Uterus (tissue), 4 donors: Measurements from ENCODE around the gene TTC34. TPM values are rescaled to one million over a fixed set of nuclear protein-coding genes. Genes with fewer than 3 reads are reported as not detected.

Source experiments
- DNase-seq, 2 donors: peaks; one replicate each; pipeline ENCODE4 v3.0.0-alpha.2; 2019 to 2020
- H3K27ac ChIP-seq, 2 donors: fragments of 200-600 bp; sonication (generic); 1 replicate in 1 of 2; 2 replicates in 1 of 2; pipeline ENCODE4 v1.5.1; 2016 to 2018
- H3K27me3 ChIP-seq, 2 donors: fragments of 200-600 bp; sonication (generic); one replicate each; pipeline ENCODE4 v1.5.1; 2018 to 2019; ENCODE audit warnings: control low read depth in 1 of 2
- H3K36me3 ChIP-seq, 2 donors: fragments of 200-600 bp; sonication (generic); one replicate each; pipeline ENCODE4 v1.5.1; 2019; ENCODE audit warnings: control low read depth in 1 of 2
- H3K4me1 ChIP-seq, 2 donors: fragments of 200-600 bp; sonication (generic); one replicate each; pipeline ENCODE4 v1.5.1; 2018 to 2019; ENCODE audit warnings: control low read depth in 1 of 2
- H3K4me3 ChIP-seq, 2 donors: fragments of 200-600 bp; sonication (generic); 1 replicate in 1 of 2; 2 replicates in 1 of 2; pipeline ENCODE4 v1.5.1; 2018 to 2019; ENCODE audit warnings: mild to moderate bottlenecking in 1 of 2
- H3K9me3 ChIP-seq, 2 donors: fragments of 200-600 bp; sonication (generic); one replicate each; pipeline ENCODE4 v1.5.1; 2019; ENCODE audit warnings: control low read depth in 1 of 2
- POLR2A ChIP-seq, 2 donors: fragments of 450-650 bp; IDR thresholded peaks; one replicate each; pipeline ENCODE4 v1.6.1; 2016; ENCODE audit warnings: antibody characterized with exemption in 2 of 2, mild to moderate bottlenecking in 1 of 2, moderate library complexity in 1 of 2
- intact Hi-C: fragments of 100-400 bp; cut with DNase I; formaldehyde crosslinking; loops from one replicate; pipeline ENCODE4 v1.15.1; 2023; ENCODE audit warnings: low total_unique reads
- total RNA-seq, 4 donors: library from RNA; depleted of rRNA in 3 of 4; stranded (reverse); fragments of >200 nt in 3 of 4; gene quantifications; one replicate each; pipeline versions ENCODE4 v1.1.0 to v1.2.4, GENCODE V29; 2014 to 2023
- TF ChIP-seq, protein P1 (sequence below), 4 experiments: fragments of 200-600 bp in 2 of 4; fragments of 450-650 bp in 2 of 4; sonication (generic) in 2 of 4; IDR thresholded peaks; one replicate each; pipeline ENCODE4 v1.5.1; 2016 to 2019; ENCODE audit warnings: antibody characterized with exemption in 4 of 4, mild to moderate bottlenecking in 2 of 4, moderate library complexity in 1 of 4
- donor health status: DM: yes; HTN: yes; CAD: no.

The TTC34 gene
- total RNA-seq, 4 donors from 2014 or later: 0.29 to 2.9 (median 0.43) TPM

DNA sequence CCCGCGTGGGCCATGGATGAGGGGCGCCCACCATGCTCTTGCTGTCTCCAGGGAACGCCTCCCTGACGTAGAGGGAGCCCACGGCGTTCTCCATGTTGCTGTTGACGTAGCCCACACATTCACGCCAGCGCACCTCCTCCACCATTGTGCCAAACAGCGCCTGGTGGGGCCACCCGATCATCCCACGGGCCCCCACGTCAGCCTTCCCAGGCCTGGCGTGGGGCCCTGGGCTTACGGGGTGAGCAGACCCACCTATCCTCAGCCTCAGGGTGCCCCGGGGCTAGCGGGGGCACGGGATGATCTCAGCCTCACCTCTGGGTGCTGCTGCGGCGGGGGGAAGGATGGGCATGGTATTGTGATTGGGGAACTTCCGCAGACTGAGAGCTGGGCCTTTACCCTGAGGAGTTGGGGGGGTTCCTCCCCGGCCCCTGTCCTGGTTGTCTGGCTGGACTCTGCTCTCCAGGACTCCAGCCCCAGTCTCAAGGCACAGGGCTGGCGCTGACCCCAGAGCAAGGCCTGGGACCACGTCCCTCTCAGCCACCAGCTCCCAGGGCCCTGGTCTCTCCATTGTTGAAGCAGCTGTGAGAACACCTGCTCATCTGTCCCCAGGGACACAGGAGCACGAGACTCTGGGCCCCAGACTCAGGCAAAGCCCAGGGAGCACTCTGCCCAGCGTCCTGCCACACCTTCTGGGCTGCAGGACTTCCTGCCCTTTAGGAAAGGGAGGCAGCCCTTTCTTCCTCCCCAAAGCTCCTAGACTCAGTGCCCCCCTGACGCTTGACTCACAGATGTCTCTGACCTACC, 204.8 kb downstream of the TTC34 start:
- H3K9me3 ChIP-seq: peaks cover 0 to 4% of the 10 kb centered on the region in 2 donors
- intact Hi-C loops: no loop called here
- TF ChIP-seq POLR2A (IDR thresholded peaks at IDR 0.05): no peak
- TF ChIP-seq, protein P1, sequence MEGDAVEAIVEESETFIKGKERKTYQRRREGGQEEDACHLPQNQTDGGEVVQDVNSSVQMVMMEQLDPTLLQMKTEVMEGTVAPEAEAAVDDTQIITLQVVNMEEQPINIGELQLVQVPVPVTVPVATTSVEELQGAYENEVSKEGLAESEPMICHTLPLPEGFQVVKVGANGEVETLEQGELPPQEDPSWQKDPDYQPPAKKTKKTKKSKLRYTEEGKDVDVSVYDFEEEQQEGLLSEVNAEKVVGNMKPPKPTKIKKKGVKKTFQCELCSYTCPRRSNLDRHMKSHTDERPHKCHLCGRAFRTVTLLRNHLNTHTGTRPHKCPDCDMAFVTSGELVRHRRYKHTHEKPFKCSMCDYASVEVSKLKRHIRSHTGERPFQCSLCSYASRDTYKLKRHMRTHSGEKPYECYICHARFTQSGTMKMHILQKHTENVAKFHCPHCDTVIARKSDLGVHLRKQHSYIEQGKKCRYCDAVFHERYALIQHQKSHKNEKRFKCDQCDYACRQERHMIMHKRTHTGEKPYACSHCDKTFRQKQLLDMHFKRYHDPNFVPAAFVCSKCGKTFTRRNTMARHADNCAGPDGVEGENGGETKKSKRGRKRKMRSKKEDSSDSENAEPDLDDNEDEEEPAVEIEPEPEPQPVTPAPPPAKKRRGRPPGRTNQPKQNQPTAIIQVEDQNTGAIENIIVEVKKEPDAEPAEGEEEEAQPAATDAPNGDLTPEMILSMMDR (IDR thresholded peaks at IDR 0.05): no peak
- DNase-seq: no peak
- no peaks in the 10 kb centered on the region for H3K27me3 ChIP-seq
- no peak overlapping the region for H3K4me3 ChIP-seq
- H3K36me3 ChIP-seq: no peaks in the 10 kb centered on the region
- no peak overlapping the region for H3K27ac ChIP-seq
- H3K4me1 ChIP-seq: no peaks in the 10 kb centered on the region

DNA sequence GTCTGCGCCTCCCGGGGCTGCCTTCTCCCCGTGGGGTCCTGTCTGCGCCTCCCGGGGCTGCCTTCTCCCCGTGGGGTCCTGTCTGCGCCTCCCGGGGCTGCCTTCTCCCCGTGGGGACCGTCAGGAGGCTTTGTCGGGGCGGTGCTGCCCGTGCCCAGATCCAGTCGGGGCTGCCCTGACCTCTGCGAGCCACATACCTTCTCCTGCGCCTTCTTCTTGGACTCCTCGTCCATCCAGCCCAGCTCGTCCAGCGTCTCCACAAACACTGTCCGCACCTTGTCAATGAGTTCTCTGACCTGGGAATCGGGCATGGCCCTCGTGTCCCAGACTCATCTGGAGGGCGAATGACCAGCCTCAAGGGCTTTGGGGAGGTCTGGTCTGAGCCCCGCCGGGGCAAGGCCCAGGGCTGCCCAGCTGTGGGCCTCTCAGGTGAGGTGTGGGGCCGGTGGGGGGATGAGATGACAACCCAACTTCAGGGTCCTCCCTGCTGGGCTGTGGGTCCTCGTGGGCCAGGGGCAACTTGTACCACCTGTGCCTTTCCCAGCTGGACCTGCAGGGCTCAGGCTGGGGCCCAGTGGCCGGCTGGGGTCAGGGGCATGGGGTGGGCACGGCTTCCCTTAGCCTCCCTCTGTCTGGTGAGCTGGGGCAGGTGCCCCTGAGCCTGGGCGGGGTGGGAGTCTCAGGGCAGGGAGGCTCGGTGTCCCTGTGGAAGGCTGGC, 205.5 kb downstream of the TTC34 start:
- Histone ChIP-seq H3K36me3 (no peaks in the 10 kb centered on the region), H3K4me1 (no peaks in the 10 kb centered on the region), H3K27me3 (no peaks in the 10 kb centered on the region), H3K4me3 (no peak overlapping the region), H3K9me3 (peaks cover 0 to 4% of the 10 kb centered on the region in 2 donors), H3K27ac (no peak overlapping the region)
- TF ChIP-seq, protein P1 (IDR thresholded peaks at IDR 0.05): no peak
- TF ChIP-seq POLR2A (IDR thresholded peaks at IDR 0.05): no peak
- peak in 1 of 2 donors; percentile 10 for DNase-seq
- intact Hi-C loops: no loop called here

DNA sequence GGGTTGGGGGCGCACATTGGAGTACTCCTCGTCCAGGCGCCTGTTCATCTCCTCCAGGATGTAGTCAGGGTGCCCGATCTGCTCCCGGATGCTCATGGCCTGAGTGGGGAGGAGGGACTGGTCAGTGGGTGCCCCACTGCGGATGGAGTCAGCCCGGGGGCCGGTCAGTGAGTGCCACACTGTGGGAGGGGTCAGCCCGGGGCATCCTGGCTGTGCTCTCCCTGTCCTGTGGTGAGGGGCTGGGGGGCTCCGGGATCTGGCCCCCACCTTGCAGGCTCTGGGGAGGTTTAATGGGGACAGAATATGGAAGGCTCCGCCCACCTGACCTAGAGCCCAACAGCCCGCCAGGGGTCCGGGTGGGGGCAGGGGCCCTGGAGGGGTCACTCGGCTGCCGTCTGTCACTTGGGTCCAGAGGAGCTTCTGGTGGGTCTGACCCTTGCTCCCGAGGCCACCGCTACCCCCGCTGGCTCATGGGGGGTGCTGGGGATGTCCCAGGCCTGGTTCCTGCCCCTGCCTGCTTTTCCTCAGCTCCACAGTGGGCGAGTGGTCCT, 206.2 kb downstream of the TTC34 start:
- Histone ChIP-seq H3K27me3 (no peaks in the 10 kb centered on the region), H3K27ac (no peak overlapping the region), H3K9me3 (peaks cover 0 to 4% of the 10 kb centered on the region in 2 donors), H3K4me1 (no peaks in the 10 kb centered on the region), H3K36me3 (no peaks in the 10 kb centered on the region), H3K4me3 (no peak overlapping the region)
- DNase-seq: no peak
- intact Hi-C loops: no loop called here
- TF ChIP-seq POLR2A (IDR thresholded peaks at IDR 0.05): no peak
- TF ChIP-seq, protein P1 (IDR thresholded peaks at IDR 0.05): no peak

DNA sequence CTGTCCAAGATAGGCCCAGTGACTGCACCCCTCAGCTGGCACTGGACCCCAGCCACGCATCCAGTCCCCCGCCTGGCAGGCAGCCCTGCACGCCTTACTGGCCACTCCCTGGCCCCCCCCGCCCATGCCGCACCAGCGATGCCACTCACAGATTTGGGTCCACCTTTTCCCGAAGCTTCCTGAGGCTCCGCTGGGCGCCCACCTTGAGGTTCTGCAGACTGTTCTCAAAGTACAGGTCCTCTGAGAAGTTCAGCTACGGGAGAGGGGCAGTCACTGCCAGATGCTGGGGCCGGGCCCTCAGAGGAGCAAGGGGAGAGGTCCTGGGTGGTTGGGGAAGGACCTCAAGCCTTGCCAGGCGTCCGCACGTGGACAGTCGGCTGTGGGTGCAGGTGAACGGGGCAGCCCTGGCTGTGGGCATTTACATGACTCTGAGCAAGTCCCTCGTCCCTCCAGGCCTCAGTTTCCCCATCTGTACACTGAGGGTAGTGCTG, 206.8 kb downstream of the TTC34 start:
- Histone ChIP-seq H3K4me1 (no peaks in the 10 kb centered on the region), H3K27ac (no peak overlapping the region), H3K9me3 (peaks cover 0 to 4% of the 10 kb centered on the region in 2 donors), H3K36me3 (no peaks in the 10 kb centered on the region), H3K27me3 (no peaks in the 10 kb centered on the region), H3K4me3 (no peak overlapping the region)
- intact Hi-C loops: no loop called here
- DNase-seq: peak in 1 of 2 donors; percentile 15
- no peak for TF ChIP-seq POLR2A (IDR thresholded peaks at IDR 0.05)
- TF ChIP-seq, protein P1 (IDR thresholded peaks at IDR 0.05): no peak
